ENCODE measurements around the gene SKA3. TPM values are rescaled to one million over a fixed set of nuclear protein-coding genes. Genes with fewer than 3 reads are reported as not detected.
A peak's percentile ranks its signal among the peaks of the same experiment; 100 is the strongest.

The SKA3 gene
- total RNA-seq, 1 donor from 2014 or later, result 3.1 TPM

DNA sequence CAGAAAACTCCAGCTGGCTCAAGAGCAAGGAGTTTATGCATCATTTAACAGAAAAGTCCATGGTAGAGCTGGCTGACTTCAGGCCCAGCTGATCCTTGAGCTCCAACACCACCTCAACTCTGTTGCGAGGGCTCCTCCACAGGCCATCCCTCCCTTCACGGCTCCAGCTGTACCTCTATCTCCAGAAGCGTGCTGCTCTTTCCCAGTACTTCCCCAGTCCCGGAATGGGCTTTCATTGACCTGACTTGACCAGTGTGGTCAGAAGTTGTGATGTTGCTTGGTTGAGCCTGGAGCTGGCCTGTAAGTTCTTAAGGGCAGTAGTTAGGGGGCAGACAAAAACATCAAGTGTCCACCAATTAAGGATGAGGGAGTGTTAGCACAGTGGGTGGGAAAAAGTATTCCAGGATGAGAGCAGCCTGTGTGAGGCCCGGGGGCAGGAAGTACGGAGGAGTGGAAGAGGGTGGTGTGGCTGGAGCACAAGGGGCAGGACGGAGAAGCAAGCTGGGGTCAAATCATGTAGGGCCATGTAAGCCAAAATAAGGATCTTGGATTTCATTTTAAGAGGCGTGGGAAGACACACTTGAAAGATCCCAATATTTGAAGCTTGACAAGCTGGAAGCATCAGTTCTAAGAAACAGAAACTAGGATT lies 24.0 kb downstream of the SKA3 start:
- Mint-ChIP-seq H3K27me3 (ENCODE audit: low read depth) (no peaks in the 10 kb centered on the region), H3K4me1 (ENCODE audit: low read depth) (peaks cover 18% of the 10 kb centered on the region), H3K9me3 (ENCODE audit: low read depth) (no peaks in the 10 kb centered on the region), H3K4me3 (ENCODE audit: unreplicated experiment) (no peak overlapping the region), H3K36me3 (ENCODE audit: low read depth) (peaks cover 6% of the 10 kb centered on the region), H3K27ac (ENCODE audit: unreplicated experiment) (no peak overlapping the region)
- DNase-seq (ENCODE audit: low spot score), result no peak
- TF ChIP-seq, protein P1, sequence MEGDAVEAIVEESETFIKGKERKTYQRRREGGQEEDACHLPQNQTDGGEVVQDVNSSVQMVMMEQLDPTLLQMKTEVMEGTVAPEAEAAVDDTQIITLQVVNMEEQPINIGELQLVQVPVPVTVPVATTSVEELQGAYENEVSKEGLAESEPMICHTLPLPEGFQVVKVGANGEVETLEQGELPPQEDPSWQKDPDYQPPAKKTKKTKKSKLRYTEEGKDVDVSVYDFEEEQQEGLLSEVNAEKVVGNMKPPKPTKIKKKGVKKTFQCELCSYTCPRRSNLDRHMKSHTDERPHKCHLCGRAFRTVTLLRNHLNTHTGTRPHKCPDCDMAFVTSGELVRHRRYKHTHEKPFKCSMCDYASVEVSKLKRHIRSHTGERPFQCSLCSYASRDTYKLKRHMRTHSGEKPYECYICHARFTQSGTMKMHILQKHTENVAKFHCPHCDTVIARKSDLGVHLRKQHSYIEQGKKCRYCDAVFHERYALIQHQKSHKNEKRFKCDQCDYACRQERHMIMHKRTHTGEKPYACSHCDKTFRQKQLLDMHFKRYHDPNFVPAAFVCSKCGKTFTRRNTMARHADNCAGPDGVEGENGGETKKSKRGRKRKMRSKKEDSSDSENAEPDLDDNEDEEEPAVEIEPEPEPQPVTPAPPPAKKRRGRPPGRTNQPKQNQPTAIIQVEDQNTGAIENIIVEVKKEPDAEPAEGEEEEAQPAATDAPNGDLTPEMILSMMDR (IDR thresholded peaks at IDR 0.05), result no peak

DNA sequence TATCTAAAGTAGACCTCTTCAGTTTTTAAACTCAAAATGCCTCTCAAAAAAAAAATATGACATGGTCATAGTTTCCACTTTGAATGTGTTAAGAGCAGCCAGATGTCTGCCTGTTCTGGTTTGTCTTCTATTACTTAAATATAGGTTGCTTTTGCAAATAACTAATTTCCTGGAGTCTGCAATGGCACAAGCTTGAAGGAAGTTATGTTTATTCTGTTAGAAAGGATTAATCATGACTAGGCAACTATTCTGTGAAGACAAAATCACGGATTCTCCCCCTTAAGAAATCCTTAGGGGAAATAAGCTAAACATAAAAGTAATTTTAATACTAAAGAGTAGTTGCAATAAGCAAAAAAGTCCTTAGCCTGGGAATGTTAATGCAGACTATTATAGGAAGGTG lies 26.3 kb downstream of the SKA3 start:
- TF ChIP-seq, protein P1 (IDR thresholded peaks at IDR 0.05), result no peak
- H3K36me3 Mint-ChIP-seq (ENCODE audit: low read depth), result peaks cover 8% of the 10 kb centered on the region
- DNase-seq (ENCODE audit: low spot score), result no peak
- H3K27me3 Mint-ChIP-seq (ENCODE audit: low read depth), result no peaks in the 10 kb centered on the region
- no peaks in the 10 kb centered on the region for H3K9me3 Mint-ChIP-seq (ENCODE audit: low read depth)
- H3K4me3 Mint-ChIP-seq (ENCODE audit: unreplicated experiment), result no peak overlapping the region
- peaks cover 18% of the 10 kb centered on the region for H3K4me1 Mint-ChIP-seq (ENCODE audit: low read depth)
- H3K27ac Mint-ChIP-seq (ENCODE audit: unreplicated experiment), result peak overlapping the region; percentile 67

DNA sequence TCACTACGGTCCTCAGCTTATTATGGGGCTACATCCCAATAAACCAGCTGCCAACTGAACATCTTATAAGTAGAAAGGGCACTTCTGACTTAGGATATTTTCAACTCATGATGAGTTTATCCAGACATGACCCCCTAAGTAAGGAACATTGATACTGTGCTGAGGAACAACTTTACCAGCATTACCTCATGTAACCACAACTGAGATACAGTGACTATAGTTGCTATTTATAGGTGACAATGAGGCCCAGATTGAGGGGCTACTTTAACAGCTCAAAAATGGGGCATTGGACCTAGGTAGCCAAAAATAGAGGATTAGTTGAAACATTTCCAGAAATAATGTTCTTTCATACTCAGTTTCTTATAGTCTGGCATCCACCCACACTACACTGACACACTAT lies 26.8 kb downstream of the SKA3 start:
- TF ChIP-seq, protein P1 (IDR thresholded peaks at IDR 0.05), result no peak
- H3K9me3 Mint-ChIP-seq (ENCODE audit: low read depth), result no peaks in the 10 kb centered on the region
- DNase-seq (ENCODE audit: low spot score), result no peak
- peak overlapping the region; percentile 67 for H3K27ac Mint-ChIP-seq (ENCODE audit: unreplicated experiment)
- H3K27me3 Mint-ChIP-seq (ENCODE audit: low read depth), result no peaks in the 10 kb centered on the region
- H3K4me1 Mint-ChIP-seq (ENCODE audit: low read depth), result peaks cover 20% of the 10 kb centered on the region
- H3K4me3 Mint-ChIP-seq (ENCODE audit: unreplicated experiment), result no peak overlapping the region
- peaks cover 8% of the 10 kb centered on the region for H3K36me3 Mint-ChIP-seq (ENCODE audit: low read depth)

DNA sequence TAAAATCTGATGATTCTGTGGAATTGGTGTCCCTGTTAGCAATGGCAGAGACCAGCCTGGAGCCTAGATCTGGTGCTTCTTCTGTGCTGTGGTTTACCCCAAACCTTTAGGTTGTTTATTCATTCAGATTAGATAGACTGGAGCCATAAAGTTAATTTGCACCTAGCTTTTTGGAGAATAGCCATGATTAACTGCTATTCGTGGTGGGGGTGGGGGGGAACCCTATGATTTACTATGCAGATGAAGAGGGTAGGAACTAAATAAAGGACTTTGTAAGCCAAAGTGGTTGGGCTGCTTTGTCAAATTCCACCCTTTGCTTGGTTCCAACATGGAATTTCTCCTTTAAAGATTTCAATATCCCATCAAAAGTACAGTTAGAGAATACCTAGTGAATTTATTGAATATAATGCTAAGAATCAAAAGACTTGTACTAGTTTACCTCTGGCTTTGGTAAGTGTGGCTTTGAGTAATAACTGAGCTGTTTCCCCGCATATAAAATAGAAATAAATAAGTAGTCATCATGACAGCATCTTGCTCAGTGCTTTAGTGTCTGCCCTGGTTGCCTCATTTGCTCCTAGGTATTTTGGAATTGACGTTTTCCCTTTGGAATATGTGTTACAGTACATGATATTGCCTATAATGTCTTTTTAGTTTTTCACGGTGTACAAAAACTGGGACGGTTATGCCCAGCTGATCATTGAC lies 27.6 kb downstream of the SKA3 start:
- H3K27ac Mint-ChIP-seq (ENCODE audit: unreplicated experiment), result peak overlapping the region; percentile 67
- DNase-seq (ENCODE audit: low spot score), result no peak
- TF ChIP-seq, protein P1 (IDR thresholded peaks at IDR 0.05), result no peak
- no peak overlapping the region for H3K4me3 Mint-ChIP-seq (ENCODE audit: unreplicated experiment)
- H3K9me3 Mint-ChIP-seq (ENCODE audit: low read depth), result no peaks in the 10 kb centered on the region
- peaks cover 24% of the 10 kb centered on the region for H3K4me1 Mint-ChIP-seq (ENCODE audit: low read depth)
- H3K27me3 Mint-ChIP-seq (ENCODE audit: low read depth), result no peaks in the 10 kb centered on the region
- H3K36me3 Mint-ChIP-seq (ENCODE audit: low read depth), result peaks cover 8% of the 10 kb centered on the region

DNA sequence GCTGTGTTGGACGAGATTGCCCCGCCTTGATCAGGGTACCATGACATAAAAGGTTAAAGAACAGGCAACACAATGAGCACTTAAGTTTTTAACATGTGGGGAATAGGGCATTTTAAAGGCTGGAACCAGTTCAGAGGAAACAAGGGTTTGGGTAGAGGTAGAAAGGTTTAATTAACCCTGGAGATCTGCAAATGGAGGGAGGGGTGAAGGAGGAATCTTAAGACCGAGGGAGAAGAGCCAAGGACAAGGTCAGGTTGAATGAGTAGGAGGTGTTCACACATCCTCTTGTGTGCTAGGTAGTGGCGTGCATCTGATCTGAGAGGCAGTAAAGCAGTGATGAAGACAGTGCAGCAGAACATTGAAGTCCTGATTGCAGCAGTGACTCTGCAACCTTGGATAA lies 28.5 kb downstream of the SKA3 start:
- peak overlapping the region; percentile 37 for H3K27ac Mint-ChIP-seq (ENCODE audit: unreplicated experiment)
- H3K9me3 Mint-ChIP-seq (ENCODE audit: low read depth), result no peaks in the 10 kb centered on the region
- H3K27me3 Mint-ChIP-seq (ENCODE audit: low read depth), result no peaks in the 10 kb centered on the region
- TF ChIP-seq, protein P1 (IDR thresholded peaks at IDR 0.05), result no peak
- H3K4me1 Mint-ChIP-seq (ENCODE audit: low read depth), result peaks cover 31% of the 10 kb centered on the region
- H3K4me3 Mint-ChIP-seq (ENCODE audit: unreplicated experiment), result no peak overlapping the region
- no peak for DNase-seq (ENCODE audit: low spot score)
- H3K36me3 Mint-ChIP-seq (ENCODE audit: low read depth), result peaks cover 9% of the 10 kb centered on the region
